Ishikawa (cell line): ENCODE data around the gene TENM3.

Experiments used
- CREB1 ChIP-seq: IDR thresholded peaks from 2 replicates; pipeline ENCODE4 v1.6.1; 2012; ENCODE audit warnings: low read depth
- EGR1 ChIP-seq: IDR thresholded peaks from 2 replicates; pipeline ENCODE4 v1.6.1; 2012
- EP300 ChIP-seq: IDR thresholded peaks from 2 replicates; pipeline ENCODE4 v1.6.1; 2012; ENCODE audit warnings: borderline replicate concordance
- MAX ChIP-seq: IDR thresholded peaks from 2 replicates; pipeline ENCODE4 v1.6.1; 2012
- NFIC ChIP-seq: IDR thresholded peaks from 2 replicates; pipeline ENCODE4 v1.6.1; 2012
- RAD21 ChIP-seq: IDR thresholded peaks from 2 replicates; pipeline ENCODE4 v1.6.1; 2012; ENCODE audit warnings: low read depth
- TAF1 ChIP-seq: IDR thresholded peaks from 2 replicates; pipeline ENCODE4 v1.6.1; 2012; ENCODE audit warnings: low read depth, mild to moderate bottlenecking
- TEAD4 ChIP-seq: IDR thresholded peaks from 2 replicates; pipeline ENCODE4 v1.6.1; 2012
- YY1 ChIP-seq: IDR thresholded peaks from 2 replicates; pipeline ENCODE4 v1.6.1; 2012; ENCODE audit warnings: low read depth
- ZBTB7A ChIP-seq: IDR thresholded peaks from 2 replicates; pipeline ENCODE4 v1.6.1; 2012; ENCODE audit warnings: low read depth
- TF ChIP-seq, protein P1 (sequence below): IDR thresholded peaks from 2 replicates; pipeline ENCODE4 v1.6.1; 2012; ENCODE audit warnings: low read depth, mild to moderate bottlenecking
- TF ChIP-seq, protein P2 (sequence below): IDR thresholded peaks from 2 replicates; pipeline ENCODE4 v1.6.1; 2012

DNA sequence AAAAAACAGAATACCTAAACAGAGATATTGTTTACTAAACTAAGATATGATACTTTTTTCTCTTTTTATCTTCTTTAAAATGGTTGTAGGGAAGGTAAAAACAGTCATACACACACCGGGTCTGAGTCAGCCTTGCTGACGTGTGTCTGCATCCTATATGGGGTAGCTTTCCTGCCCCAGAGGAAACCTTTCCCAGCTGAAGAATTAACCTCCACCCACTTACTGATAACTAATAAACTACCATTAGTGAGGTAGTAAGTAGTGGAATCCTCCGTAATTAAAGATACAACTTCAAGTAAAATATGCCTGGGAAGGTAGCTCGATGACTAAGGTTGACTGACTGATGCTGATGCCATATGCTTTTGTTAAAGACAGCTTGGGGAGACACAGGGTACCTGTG is 361.8 kb downstream of the TENM3 start:
- TF ChIP-seq NFIC = no peak
- no peak for TF ChIP-seq TAF1
- no peak for TF ChIP-seq RAD21
- no peak for TF ChIP-seq YY1
- TF ChIP-seq MAX = no peak
- TF ChIP-seq ZBTB7A = no peak
- no peak for TF ChIP-seq EP300
- no peak for TF ChIP-seq CREB1
- no peak for TF ChIP-seq EGR1
- TF ChIP-seq, protein P1, sequence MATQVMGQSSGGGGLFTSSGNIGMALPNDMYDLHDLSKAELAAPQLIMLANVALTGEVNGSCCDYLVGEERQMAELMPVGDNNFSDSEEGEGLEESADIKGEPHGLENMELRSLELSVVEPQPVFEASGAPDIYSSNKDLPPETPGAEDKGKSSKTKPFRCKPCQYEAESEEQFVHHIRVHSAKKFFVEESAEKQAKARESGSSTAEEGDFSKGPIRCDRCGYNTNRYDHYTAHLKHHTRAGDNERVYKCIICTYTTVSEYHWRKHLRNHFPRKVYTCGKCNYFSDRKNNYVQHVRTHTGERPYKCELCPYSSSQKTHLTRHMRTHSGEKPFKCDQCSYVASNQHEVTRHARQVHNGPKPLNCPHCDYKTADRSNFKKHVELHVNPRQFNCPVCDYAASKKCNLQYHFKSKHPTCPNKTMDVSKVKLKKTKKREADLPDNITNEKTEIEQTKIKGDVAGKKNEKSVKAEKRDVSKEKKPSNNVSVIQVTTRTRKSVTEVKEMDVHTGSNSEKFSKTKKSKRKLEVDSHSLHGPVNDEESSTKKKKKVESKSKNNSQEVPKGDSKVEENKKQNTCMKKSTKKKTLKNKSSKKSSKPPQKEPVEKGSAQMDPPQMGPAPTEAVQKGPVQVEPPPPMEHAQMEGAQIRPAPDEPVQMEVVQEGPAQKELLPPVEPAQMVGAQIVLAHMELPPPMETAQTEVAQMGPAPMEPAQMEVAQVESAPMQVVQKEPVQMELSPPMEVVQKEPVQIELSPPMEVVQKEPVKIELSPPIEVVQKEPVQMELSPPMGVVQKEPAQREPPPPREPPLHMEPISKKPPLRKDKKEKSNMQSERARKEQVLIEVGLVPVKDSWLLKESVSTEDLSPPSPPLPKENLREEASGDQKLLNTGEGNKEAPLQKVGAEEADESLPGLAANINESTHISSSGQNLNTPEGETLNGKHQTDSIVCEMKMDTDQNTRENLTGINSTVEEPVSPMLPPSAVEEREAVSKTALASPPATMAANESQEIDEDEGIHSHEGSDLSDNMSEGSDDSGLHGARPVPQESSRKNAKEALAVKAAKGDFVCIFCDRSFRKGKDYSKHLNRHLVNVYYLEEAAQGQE = no peak
- TF ChIP-seq, protein P2, sequence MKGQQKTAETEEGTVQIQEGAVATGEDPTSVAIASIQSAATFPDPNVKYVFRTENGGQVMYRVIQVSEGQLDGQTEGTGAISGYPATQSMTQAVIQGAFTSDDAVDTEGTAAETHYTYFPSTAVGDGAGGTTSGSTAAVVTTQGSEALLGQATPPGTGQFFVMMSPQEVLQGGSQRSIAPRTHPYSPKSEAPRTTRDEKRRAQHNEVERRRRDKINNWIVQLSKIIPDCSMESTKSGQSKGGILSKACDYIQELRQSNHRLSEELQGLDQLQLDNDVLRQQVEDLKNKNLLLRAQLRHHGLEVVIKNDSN = no peak
- TF ChIP-seq TEAD4 = no peak
